ENCODE data around the gene STYXL1. TPM values are rescaled to one million over a fixed set of nuclear protein-coding genes. Genes with fewer than 3 reads are reported as not detected.
"Not testable (repeated sequence)": the region's sequence is repeated elsewhere in the genome, so short reads cannot be mapped to it uniquely, and the experiment has no call there.

The STYXL1 gene
- total RNA-seq (17.9 TPM), polyA plus RNA-seq (ENCODE audit: insufficient read depth in 1 of 8, insufficient read length in 8 of 8, low replicate concordance in 1 of 8) (10 to 100 TPM; 15.2 to 29.7 (median 21.8) TPM)
- long read RNA-seq, donor 1, partial matches to known transcripts = 0 of 1 reads
- long read RNA-seq, donor 1, other reads (novel, unspliced or antisense) = 0 of 1 reads
- long read RNA-seq, donor 2 = 0 reads
- long read RNA-seq, donor 3, partial matches to known transcripts = 0 of 1 reads
- long read RNA-seq, donor 3, other reads (novel, unspliced or antisense) = 0 of 1 reads
- long read RNA-seq, donor 4 = 0 reads
- long read RNA-seq, donor 5, partial matches to known transcripts = 0 of 3 reads
- long read RNA-seq, donor 5, other reads (novel, unspliced or antisense) = 0 of 3 reads
- long read RNA-seq, donor 6 = 0 reads
- long read RNA-seq, donor 7, partial matches to known transcripts = 0 of 3 reads
- long read RNA-seq, donor 7, other reads (novel, unspliced or antisense) = 0 of 3 reads
- long read RNA-seq, donor 8 = 0 reads
- long read RNA-seq, donor 9, partial matches to known transcripts = 0 of 1 reads
- long read RNA-seq, donor 9, other reads (novel, unspliced or antisense) = 0 of 1 reads
- long read RNA-seq, donor 10, partial matches to known transcripts = 0 of 8 reads
- long read RNA-seq, donor 10, other reads (novel, unspliced or antisense) = 6 of 8 reads
- long read RNA-seq, donor 11, partial matches to known transcripts = 169 of 276 reads
- long read RNA-seq, donor 11, other reads (novel, unspliced or antisense) = 105 of 276 reads

GRCh38 chr7:76047811-76048667, at the start of gene STYXL1, which contains the start of gene MDH2:
Gene STYXL1, minus strand, starts transcription at chr7:76048000. Its CDS starts 17,477 bp downstream, at chr7:76030523.
Gene MDH2, plus strand, starts transcription at chr7:76048106. Its CDS starts 55 bp downstream, at chr7:76048161.
- Histone ChIP-seq H3K4me1 (ENCODE audit: control insufficient read depth, insufficient read depth, low read length) (peaks cover 14% of the 10 kb centered on the region), H3K4me3 (ENCODE audit: low read length) (peak within 1 kb of the TSS; percentile 100), H3K27me3 (ENCODE audit: control insufficient read depth, insufficient read depth, low read length) (no peaks in the 10 kb centered on the region), H3K36me3 (ENCODE audit: control insufficient read depth, insufficient read depth, low read length) (peaks cover 9% of the 10 kb centered on the region), H3K27ac (ENCODE audit: low read length) (peak within 1 kb of the TSS; percentile 94), H3K9me3 (replicated peaks; ENCODE audit: control insufficient read depth, low read depth, low read length) (no peaks in the 10 kb centered on the region)
- under 1% methylated on average over 48 of the region's 58 CpGs for WGBS (ENCODE audit: insufficient coverage)
- peak; percentile 98 for DNase-seq

DNA sequence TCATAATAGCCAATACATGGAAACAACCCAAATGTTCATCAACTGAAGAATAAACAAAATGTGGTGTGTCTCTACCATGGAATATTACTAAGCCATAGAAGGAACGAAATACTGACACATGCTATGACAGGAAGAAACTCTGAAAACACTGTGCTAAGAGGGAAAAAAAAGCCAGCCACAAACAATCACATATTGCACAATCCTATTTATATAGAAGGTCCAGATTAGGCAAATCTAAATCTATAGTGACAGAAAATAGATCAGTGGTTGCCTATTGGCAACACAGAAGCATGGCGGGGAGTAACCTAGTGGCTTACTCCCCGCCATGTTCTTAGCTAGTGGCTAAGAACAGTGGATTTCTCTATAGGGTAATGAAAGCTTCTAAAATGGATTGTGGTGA, 48.1 kb upstream of the STYXL1 start:
- Histone ChIP-seq H3K9me3 (replicated peaks; ENCODE audit: control insufficient read depth, low read depth, low read length) (no peaks in the 10 kb centered on the region), H3K27ac (ENCODE audit: low read length) (no peak overlapping the region), H3K4me3 (ENCODE audit: low read length) (no peak overlapping the region), H3K27me3 (ENCODE audit: control insufficient read depth, insufficient read depth, low read length) (no peaks in the 10 kb centered on the region), H3K36me3 (ENCODE audit: control insufficient read depth, insufficient read depth, low read length) (no peaks in the 10 kb centered on the region), H3K4me1 (ENCODE audit: control insufficient read depth, insufficient read depth, low read length) (no peaks in the 10 kb centered on the region)
- no peak for DNase-seq
- WGBS (ENCODE audit: insufficient coverage) = 100% methylated on average over 1 of the region's 3 CpGs

DNA sequence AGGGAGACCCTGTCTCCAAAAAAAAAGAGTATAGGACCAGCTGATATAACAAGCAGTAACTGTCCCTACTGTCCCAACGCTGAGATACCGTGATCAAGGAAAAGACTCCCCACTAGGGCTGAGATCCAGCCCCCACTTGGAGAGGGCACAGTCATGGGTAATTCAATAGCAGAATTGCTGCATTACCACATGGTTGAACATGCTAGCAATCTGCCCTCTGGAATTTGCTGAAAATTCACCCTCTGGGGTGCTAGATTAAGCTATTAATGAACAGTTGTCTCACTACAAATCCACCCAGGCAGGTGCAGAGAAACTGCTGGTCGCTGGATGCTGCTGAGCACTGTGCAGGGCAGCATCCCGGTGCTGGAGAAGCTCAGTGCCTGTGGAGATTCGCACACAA, 46.5 kb upstream of the STYXL1 start:
- not testable (repeated sequence) for H3K36me3 ChIP-seq (ENCODE audit: control insufficient read depth, insufficient read depth, low read length); H3K4me3 ChIP-seq (ENCODE audit: low read length); DNase-seq; H3K27me3 ChIP-seq (ENCODE audit: control insufficient read depth, insufficient read depth, low read length); H3K27ac ChIP-seq (ENCODE audit: low read length); H3K9me3 ChIP-seq (replicated peaks; ENCODE audit: control insufficient read depth, low read depth, low read length); H3K4me1 ChIP-seq (ENCODE audit: control insufficient read depth, insufficient read depth, low read length)
- WGBS (ENCODE audit: insufficient coverage) = no CpG with 5 or more reads among the region's 5 CpGs

GRCh38 chr7:76093531-76093930, 45.7 kb upstream of the STYXL1 start:
- H3K27ac ChIP-seq (ENCODE audit: low read length); H3K9me3 ChIP-seq (replicated peaks; ENCODE audit: control insufficient read depth, low read depth, low read length); H3K4me1 ChIP-seq (ENCODE audit: control insufficient read depth, insufficient read depth, low read length); DNase-seq; H3K27me3 ChIP-seq (ENCODE audit: control insufficient read depth, insufficient read depth, low read length); H3K4me3 ChIP-seq (ENCODE audit: low read length); H3K36me3 ChIP-seq (ENCODE audit: control insufficient read depth, insufficient read depth, low read length): not testable (repeated sequence)
- 77% methylated on average over 4 of the region's 5 CpGs for WGBS (ENCODE audit: insufficient coverage)

GRCh38 chr7:76091506-76091905, 43.7 kb upstream of the STYXL1 start:
- DNase-seq = no peak
- 92% methylated on average over 2 of the region's 5 CpGs for WGBS (ENCODE audit: insufficient coverage)
- no peak overlapping the region for H3K27ac ChIP-seq (ENCODE audit: low read length)
- no peak overlapping the region for H3K4me3 ChIP-seq (ENCODE audit: low read length)
- H3K9me3 ChIP-seq (replicated peaks; ENCODE audit: control insufficient read depth, low read depth, low read length) = no peaks in the 10 kb centered on the region
- peaks cover 2% of the 10 kb centered on the region for H3K27me3 ChIP-seq (ENCODE audit: control insufficient read depth, insufficient read depth, low read length)
- no peaks in the 10 kb centered on the region for H3K36me3 ChIP-seq (ENCODE audit: control insufficient read depth, insufficient read depth, low read length)
- H3K4me1 ChIP-seq (ENCODE audit: control insufficient read depth, insufficient read depth, low read length) = no peaks in the 10 kb centered on the region

- Histone ChIP-seq H3K4me3 (ENCODE audit: low read length) (no peak overlapping the region), H3K4me1 (ENCODE audit: control insufficient read depth, insufficient read depth, low read length) (no peaks in the 10 kb centered on the region), H3K27me3 (ENCODE audit: control insufficient read depth, insufficient read depth, low read length) (peaks cover 2% of the 10 kb centered on the region), H3K36me3 (ENCODE audit: control insufficient read depth, insufficient read depth, low read length) (no peaks in the 10 kb centered on the region), H3K9me3 (replicated peaks; ENCODE audit: control insufficient read depth, low read depth, low read length) (no peaks in the 10 kb centered on the region), H3K27ac (ENCODE audit: low read length) (no peak overlapping the region)
- no peak for DNase-seq
- 55% methylated on average over 7 of the region's 10 CpGs for WGBS (ENCODE audit: insufficient coverage)
Observed at GRCh38 chr7:76089865-76090475, 42.2 kb upstream of the STYXL1 start.

DNA sequence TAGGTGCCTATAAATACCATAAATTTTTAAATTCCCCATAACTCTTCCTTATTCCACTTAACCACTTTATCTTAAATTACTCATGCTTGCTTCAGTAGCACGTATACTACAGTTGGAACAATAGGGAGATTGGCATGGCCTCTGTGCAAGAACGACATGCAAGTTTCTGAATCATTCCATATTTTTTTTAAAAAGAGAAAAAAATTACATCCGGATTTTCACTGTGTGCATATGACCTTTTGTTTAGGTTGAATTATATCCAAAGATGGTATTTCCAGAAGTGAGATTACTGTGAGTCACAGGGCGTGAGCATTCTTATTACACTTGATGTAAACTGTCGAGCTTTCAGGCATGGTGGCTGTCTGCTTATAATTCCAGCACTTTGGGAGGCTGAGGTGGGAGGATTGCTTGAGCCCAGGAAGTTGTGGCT, 39.6 kb upstream of the STYXL1 start:
- not testable (repeated sequence) for H3K36me3 ChIP-seq (ENCODE audit: control insufficient read depth, insufficient read depth, low read length); DNase-seq; H3K4me3 ChIP-seq (ENCODE audit: low read length); H3K27me3 ChIP-seq (ENCODE audit: control insufficient read depth, insufficient read depth, low read length); H3K9me3 ChIP-seq (replicated peaks; ENCODE audit: control insufficient read depth, low read depth, low read length); H3K27ac ChIP-seq (ENCODE audit: low read length); H3K4me1 ChIP-seq (ENCODE audit: control insufficient read depth, insufficient read depth, low read length)
- WGBS (ENCODE audit: insufficient coverage) = 68% methylated on average over 2 of the region's 5 CpGs

GRCh38 chr7:76086070-76086469, 38.3 kb upstream of the STYXL1 start:
- H3K9me3 ChIP-seq (replicated peaks; ENCODE audit: control insufficient read depth, low read depth, low read length) = no peaks in the 10 kb centered on the region
- no peaks in the 10 kb centered on the region for H3K4me1 ChIP-seq (ENCODE audit: control insufficient read depth, insufficient read depth, low read length)
- 83% methylated on average over 2 of the region's 4 CpGs for WGBS (ENCODE audit: insufficient coverage)
- no peaks in the 10 kb centered on the region for H3K36me3 ChIP-seq (ENCODE audit: control insufficient read depth, insufficient read depth, low read length)
- peaks cover 2% of the 10 kb centered on the region for H3K27me3 ChIP-seq (ENCODE audit: control insufficient read depth, insufficient read depth, low read length)
- no peak overlapping the region for H3K27ac ChIP-seq (ENCODE audit: low read length)
- no peak for DNase-seq
- no peak overlapping the region for H3K4me3 ChIP-seq (ENCODE audit: low read length)

GRCh38 chr7:76084115-76084514, 36.3 kb upstream of the STYXL1 start:
- WGBS (ENCODE audit: insufficient coverage) = no CpG with 5 or more reads among the region's 2 CpGs
- not testable (repeated sequence) for H3K4me3 ChIP-seq (ENCODE audit: low read length); H3K27ac ChIP-seq (ENCODE audit: low read length)

More at GRCh38 chr7:76084115-76084514, 36.3 kb upstream of the STYXL1 start:
- H3K4me1 ChIP-seq (ENCODE audit: control insufficient read depth, insufficient read depth, low read length); DNase-seq; H3K9me3 ChIP-seq (replicated peaks; ENCODE audit: control insufficient read depth, low read depth, low read length); H3K27me3 ChIP-seq (ENCODE audit: control insufficient read depth, insufficient read depth, low read length); H3K36me3 ChIP-seq (ENCODE audit: control insufficient read depth, insufficient read depth, low read length): not testable (repeated sequence)

Data from muscle of leg (tissue), 16 donors.